Stimulated activated CD4-positive, alpha-beta T cell treated with anti-CD3 and anti-CD28 coated beads, Interleukin-1b, Interleukin-23, amount 100 ng/mL, for 1 hour (primary cell): ENCODE measurements around the gene HOXB7.
A peak's percentile ranks its signal among the peaks of the same experiment; 100 is the strongest.

Experiments used
- DNase-seq, 2 donors: peaks; one replicate each; pipeline ENCODE4 v3.0.0-alpha.2; 2020; ENCODE audit warnings: low read depth in 2 of 2

Gene HOXB7

DNA sequence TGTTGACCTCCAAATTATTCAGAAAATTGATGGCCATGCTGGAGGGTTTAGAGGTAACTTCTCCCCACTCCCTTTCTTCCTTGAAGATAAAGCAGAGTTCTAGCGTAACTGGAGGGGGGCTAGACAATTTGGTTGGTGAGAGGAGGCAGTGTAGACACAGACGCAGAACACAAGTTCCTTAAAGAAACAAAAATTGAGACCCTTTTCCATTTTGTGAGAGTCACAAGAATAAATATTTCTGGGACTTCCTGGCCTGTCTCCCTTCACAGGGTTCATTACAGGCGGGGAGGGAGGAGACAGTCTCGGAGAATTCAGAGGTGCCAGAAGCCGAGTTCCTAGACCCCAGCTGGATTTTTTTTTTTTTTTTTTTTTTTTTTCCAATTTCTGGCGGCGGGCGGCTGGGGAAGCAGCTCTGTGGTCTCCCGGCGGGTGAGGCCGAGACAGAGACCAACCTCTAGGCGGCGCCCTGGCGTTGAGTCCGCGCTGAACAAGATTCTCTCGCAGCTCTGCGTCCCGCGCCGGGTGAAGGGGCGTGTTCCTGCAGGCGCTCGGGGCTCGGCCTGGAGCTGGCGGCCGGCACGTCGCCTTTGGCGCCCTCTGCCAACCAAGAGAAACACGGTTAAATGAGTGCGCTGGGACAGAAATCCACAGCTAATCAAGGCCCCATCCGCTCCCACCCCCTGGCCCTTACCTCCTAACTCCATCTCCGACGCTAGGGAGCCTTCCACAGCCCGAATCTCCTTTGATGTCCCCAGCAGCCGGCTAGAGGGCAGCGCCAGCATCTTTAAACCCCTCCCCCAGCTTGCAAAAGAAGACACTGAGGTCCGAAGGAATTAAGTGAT lies 25.6 kb upstream of the HOXB7 start:
- peak in 1 of 2 donors; percentile 47 for DNase-seq

DNA sequence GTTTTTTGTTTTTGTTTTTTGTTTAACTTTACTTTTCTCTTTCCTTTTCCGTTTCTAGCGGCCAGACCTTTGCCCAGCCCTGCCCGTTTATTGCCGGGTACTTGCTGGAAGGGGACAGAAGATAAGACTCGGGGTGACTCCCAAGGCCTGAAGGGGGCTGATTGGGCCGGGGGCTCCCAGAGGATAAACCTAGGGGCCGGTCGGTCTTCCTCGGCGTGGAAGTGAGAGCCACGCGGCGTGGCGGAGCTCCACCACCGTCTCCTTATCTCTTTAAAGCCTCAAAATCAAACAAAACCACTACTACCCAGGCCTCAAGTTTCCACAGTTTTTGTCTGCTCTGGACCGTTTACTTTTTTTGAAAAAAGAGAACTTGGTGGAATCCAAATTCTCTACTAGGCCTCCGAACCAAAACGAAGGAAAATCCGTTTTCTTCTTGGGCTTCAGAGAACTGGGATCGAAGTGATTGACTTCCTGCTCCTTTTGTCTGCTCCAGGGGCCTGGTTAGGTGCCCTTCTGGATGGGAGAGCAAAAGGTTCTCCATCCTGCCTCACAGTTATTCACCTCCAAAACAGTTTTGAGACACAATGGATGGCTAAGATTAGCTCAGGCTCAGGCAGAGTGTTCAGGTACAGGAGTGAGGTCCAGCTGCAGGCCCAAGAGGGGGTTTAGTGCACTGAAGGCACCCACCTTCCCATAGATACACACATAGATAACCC lies 23.8 kb upstream of the HOXB7 start:
- DNase-seq, result no peak

- DNase-seq, result no peak
Measured at GRCh38 chr17:48633266-48633677, 22.5 kb upstream of the HOXB7 start.

DNA sequence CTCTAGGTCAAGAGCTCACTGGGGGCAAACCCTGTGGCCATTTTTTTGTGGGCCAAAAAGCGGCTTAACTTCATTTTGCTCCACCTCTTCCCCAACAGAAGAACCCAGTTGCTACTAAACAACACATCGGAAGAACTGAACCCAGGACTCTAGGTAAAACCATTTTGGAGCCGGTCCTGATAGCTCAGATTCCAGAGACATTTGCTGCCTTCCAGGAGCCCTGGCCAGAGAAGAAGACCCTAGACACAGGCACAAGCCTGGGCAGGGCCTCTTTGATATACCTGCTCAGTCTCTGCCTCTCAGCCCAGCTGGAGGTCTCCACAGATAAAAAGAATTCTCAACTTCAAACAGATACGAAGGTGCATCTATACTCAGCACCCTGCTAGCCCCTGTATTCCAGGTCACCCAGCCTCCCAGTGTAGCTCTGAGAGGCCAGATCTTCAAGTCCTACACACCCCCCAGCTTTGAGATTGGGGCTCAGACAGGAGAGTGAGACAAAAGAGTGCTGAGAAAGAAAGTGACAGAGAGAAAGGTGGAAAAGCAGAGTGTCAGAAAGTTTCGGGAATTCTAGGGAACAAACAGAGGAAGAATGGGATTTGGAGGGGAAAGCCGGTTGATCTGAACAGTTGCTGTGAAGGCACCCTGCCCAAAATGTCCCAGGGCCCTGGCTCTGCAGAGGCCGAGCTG lies 21.9 kb upstream of the HOXB7 start:
- no peak for DNase-seq

DNA sequence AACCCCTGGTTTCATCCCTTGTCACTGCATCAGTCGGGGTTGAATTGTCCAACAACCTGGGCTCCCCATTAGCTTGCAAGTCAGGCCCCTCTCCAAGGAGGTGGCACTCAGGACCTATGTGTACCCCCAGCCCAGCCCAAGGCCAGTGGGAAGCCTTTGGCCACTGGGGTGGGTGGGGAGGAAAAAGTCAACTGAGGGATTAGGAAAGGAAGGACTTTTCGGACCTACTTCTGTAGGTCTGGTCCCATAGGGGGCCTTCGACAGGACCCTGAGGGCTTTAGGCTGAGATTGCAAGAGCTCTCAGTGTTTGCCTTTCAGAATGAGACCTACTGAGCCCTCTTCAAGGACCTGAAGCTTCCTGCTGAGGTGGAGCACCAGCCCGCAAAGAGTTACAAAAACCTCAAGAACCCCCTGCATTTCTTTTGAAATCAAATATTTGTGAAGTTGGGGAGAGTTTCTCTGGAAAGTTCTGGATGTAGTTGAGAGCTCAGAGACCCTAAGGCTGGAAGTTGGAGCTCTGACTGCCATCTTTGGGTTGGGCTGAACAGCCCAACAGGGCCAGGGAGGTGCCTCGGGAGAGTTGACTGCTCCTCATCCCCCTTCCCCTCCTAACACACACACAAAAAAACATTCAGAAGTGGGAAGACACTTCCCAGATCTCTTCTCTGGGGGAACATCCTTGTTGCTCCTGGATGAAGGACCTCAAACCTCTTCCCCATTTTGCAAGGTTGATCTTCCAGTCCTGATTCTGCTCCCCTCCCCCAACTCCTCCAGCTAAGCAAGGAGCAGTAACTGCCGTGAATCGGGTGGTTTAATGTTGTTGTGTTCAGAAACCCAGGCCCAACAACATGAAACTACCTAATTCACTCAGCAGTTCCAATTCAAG lies 21.1 kb upstream of the HOXB7 start:
- DNase-seq, result no peak

- DNase-seq, result no peak
Measured at GRCh38 chr17:48630925-48631692, 20.3 kb upstream of the HOXB7 start.

DNA sequence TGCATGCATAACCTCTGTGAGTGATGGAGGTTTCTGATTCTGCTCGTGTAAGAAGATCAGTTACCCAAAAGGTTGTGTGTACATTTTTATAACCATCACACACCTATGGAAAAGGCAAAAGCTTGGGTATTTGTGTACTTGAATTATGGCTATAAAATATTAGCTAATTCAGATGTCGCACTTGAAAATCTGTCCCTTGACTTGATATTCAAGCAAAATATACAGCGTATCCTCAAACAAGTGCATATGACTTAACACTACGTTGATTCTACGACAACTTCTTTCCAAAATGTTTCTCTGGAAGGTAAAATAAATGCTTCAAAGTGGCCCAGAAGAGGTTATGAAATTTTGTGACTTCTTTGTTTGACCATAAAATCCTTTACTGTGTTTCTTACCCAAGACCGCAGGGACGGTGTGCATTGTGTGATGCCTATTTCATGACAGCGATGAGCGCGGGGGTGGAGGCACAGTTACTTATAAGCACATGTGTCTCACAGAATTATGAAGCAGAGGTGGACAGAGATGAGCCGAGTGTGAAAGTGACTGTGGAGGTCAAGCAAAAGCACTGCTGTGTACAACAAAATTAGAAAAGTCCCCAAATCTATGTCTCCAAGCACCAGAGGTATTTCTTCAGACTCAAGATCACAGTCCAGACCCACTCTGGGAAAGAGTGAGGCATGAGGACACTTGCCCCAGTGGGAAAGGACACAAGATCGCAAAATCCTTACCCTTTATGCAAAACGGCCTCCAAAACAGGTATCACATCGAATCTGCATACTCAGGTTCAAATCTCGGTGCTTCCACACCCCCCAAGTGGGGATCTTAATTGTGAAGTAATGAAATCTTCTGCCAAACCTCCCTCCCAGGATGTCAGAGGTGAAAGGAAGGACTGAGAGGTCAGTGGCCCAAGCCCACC lies 19.4 kb upstream of the HOXB7 start:
- DNase-seq, result no peak

- no peak for DNase-seq
Measured at GRCh38 chr17:48629411-48629759, 18.6 kb upstream of the HOXB7 start.

- no peak for DNase-seq
Measured at GRCh38 chr17:48628649-48629410, 18.0 kb upstream of the HOXB7 start.

- no peak for DNase-seq
Measured at GRCh38 chr17:48627623-48628521, 17.1 kb upstream of the HOXB7 start.

- DNase-seq, result no peak
Measured at GRCh38 chr17:48627118-48627597, 16.3 kb upstream of the HOXB7 start.

- DNase-seq, result no peak
Measured at GRCh38 chr17:48626245-48627117, 15.7 kb upstream of the HOXB7 start, which contains the start of gene HOXB9. HOXB9 (minus strand) TSS chr17:48626358; CDS start chr17:48626269, 89 bp downstream.

GRCh38 chr17:48625495-48626244 lies 14.9 kb upstream of the HOXB7 start:
- no peak for DNase-seq

- no peak for DNase-seq
Measured at GRCh38 chr17:48624544-48625494, 14.0 kb upstream of the HOXB7 start.

DNA sequence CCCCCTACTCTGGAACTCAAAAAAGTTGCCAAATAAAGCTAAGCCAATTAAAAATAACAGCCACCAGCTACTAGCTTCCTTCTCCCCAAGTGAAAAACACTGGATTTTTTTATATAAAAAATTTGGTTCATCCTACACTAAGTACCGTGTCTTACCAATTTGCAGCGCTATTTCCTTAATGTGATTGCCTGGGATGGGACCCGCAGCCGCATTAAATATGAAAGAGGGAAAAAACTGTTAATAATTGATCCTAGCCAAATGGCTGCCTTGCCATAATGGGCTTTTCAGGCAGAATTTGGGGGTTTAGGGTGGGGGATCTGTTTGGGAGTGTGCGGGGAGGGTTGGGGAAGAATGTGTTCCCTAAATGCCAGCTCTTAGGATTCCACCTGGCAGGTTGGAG lies 13.3 kb upstream of the HOXB7 start:
- DNase-seq, result no peak
